OCI-LY3 (cell line): ENCODE measurements around the gene C2CD4A.

ENCODE experiments used
- H2AFZ ChIP-seq: fragments of 200-600, 300-600 bp; shearing (Covaris generic); 2 replicates; pipeline ENCODE4 v1.6.0; 2014; ENCODE audit warnings: antibody characterized with exemption, low read depth, low read length
- H3K27ac ChIP-seq: fragments of 200-600, 300-600 bp; sonication (generic); 2 replicates; pipeline ENCODE4 v1.5.1; 2014; ENCODE audit warnings: mild to moderate bottlenecking, low read length, moderate library complexity, mixed read lengths
- H3K27me3 ChIP-seq: fragments of 200-600, 300-600 bp; sonication (generic); 2 replicates; pipeline ENCODE4 v1.6.1; 2014; ENCODE audit warnings: low read depth, low read length, mixed read lengths
- H3K36me3 ChIP-seq: fragments of 200-600, 300-600 bp; sonication (generic); replicated peaks from 2 replicates; pipeline ENCODE3; 2014; ENCODE audit warnings: low read depth, low read length, mixed read lengths
- H3K4me1 ChIP-seq: fragments of 300-600, 200-600 bp; sonication (generic); 2 replicates; pipeline ENCODE4 v1.6.1; 2014; ENCODE audit warnings: low read length, mixed read lengths
- H3K4me2 ChIP-seq: fragments of 200-600, 300-600 bp; sonication (generic); 2 replicates; pipeline ENCODE4 v1.6.1; 2014; ENCODE audit warnings: low read length, mixed read lengths
- H3K4me3 ChIP-seq: fragments of 300-600, 200-600 bp; sonication (generic); 2 replicates; pipeline ENCODE4 v1.5.1; 2014; ENCODE audit warnings: antibody characterized with exemption, mild to moderate bottlenecking, low read length, moderate library complexity
- H3K79me2 ChIP-seq: fragments of 300-600, 200-600 bp; shearing (Covaris generic); 2 replicates; pipeline ENCODE4 v1.6.1; 2014; ENCODE audit warnings: mild to moderate bottlenecking, low read length, mixed read lengths
- H3K9ac ChIP-seq: fragments of 300-600, 200-600 bp; shearing (Covaris generic); 2 replicates; pipeline ENCODE4 v1.6.0; 2014; ENCODE audit warnings: mild to moderate bottlenecking, low read length, moderate library complexity
- H3K9me3 ChIP-seq: fragments of 200-600, 300-600 bp; shearing (Covaris generic); 2 replicates; pipeline ENCODE4 v1.6.1; 2014; ENCODE audit warnings: low read length, mixed read lengths; ENCODE audit not compliant: insufficient read depth
- H4K20me1 ChIP-seq: fragments of 200-600, 300-600 bp; sonication (generic); 2 replicates; pipeline ENCODE4 v1.6.1; 2016; ENCODE audit warnings: low read length, mixed read lengths; ENCODE audit not compliant: insufficient read depth
- EZH2phosphoT487 ChIP-seq: fragments of 200-600 bp; shearing (Covaris generic); IDR thresholded peaks from 2 replicates; pipeline ENCODE4 v1.6.1; 2018; ENCODE audit warnings: antibody characterized with exemption, mixed run types, low read depth
- TF ChIP-seq, protein P1 (sequence below): fragments of 200-600, 300-600 bp; sonication (generic); IDR thresholded peaks from 2 replicates; pipeline ENCODE4 v1.5.1; 2014; ENCODE audit warnings: antibody characterized with exemption, low read length, low read depth

C2CD4A gene

GRCh38 chr15:62119874-62120273 is 53.1 kb downstream of the C2CD4A start:
- TF ChIP-seq, protein P1, sequence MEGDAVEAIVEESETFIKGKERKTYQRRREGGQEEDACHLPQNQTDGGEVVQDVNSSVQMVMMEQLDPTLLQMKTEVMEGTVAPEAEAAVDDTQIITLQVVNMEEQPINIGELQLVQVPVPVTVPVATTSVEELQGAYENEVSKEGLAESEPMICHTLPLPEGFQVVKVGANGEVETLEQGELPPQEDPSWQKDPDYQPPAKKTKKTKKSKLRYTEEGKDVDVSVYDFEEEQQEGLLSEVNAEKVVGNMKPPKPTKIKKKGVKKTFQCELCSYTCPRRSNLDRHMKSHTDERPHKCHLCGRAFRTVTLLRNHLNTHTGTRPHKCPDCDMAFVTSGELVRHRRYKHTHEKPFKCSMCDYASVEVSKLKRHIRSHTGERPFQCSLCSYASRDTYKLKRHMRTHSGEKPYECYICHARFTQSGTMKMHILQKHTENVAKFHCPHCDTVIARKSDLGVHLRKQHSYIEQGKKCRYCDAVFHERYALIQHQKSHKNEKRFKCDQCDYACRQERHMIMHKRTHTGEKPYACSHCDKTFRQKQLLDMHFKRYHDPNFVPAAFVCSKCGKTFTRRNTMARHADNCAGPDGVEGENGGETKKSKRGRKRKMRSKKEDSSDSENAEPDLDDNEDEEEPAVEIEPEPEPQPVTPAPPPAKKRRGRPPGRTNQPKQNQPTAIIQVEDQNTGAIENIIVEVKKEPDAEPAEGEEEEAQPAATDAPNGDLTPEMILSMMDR, result no peak
- no peak for TF ChIP-seq EZH2phosphoT487
- Histone ChIP-seq H3K27ac (no peak overlapping the region), H3K36me3 (no peaks in the 10 kb centered on the region), H3K9ac (no peak overlapping the region), H2AFZ (no peak overlapping the region), H3K27me3 (no peaks in the 10 kb centered on the region), H3K4me1 (peaks cover 33% of the 10 kb centered on the region), H3K79me2 (no peaks in the 10 kb centered on the region), H3K4me2 (no peak overlapping the region), H3K9me3 (no peaks in the 10 kb centered on the region), H3K4me3 (no peak overlapping the region), H4K20me1 (no peaks in the 10 kb centered on the region)
